Measurements from ENCODE around the gene TRIM66. TPM values are rescaled to one million over a fixed set of nuclear protein-coding genes. Genes with fewer than 3 reads are reported as not detected.

TRIM66 gene
- total RNA-seq, 5 donors from 2014 or later (not counting 1 experiment from before 2014, with no cell fraction given): 17.9 to 23.5 (median 23.4) TPM

DNA sequence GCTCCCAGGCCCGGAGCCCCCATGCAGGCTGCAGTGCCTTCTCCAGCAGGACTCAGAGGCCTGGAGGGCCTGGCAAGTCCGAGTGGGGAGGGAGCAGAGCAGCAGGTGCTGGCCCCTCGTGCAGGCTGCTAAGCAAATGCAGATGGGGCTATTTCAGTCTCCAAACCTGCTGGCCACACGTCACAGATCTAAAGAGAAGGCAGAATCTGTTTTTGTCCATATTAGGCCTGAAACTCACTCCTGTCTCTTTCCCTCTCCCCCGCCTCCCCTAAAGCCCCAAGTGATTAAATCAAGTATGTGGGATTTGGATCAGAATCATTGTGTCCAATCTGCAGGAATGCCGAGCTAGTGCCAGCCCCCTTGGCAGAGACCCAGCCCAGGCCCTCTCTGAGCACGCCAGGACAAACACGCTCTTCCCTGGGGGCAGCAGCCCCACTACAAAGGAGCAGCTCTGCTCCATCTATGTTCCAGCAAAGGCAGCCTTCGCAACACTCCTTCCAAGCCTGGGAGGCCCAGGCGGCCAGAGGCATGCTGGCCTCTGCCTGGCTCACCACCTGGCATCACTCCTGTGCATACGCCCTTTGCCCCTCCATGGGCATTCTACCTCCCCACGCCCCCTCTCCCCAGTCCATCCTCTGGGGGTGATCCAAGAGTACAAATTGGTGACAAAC lies 26.7 kb upstream of the TRIM66 start:
- WGBS (ENCODE audit: insufficient coverage): 69% methylated on average over 9 of the region's 12 CpGs
- Histone ChIP-seq H3K4me3 (ENCODE audit: control insufficient read depth in 1 of 2, extremely low read depth in 1 of 2, low read length in 1 of 2) (no peak overlapping the region), H3K4me1 (ENCODE audit: control insufficient read depth in 1 of 2, extremely low read depth in 1 of 2, insufficient read depth in 2 of 2, low read length in 2 of 2) (no peaks in the 10 kb centered on the region), H3K36me3 (ENCODE audit: control insufficient read depth in 2 of 2, extremely low read depth in 1 of 2, insufficient read depth in 1 of 2, low read length in 1 of 2) (no peaks in the 10 kb centered on the region), H3K9me3 (no peaks in the 10 kb centered on the region), H3K27ac (ENCODE audit: low read length) (no peak overlapping the region), H3K27me3 (replicated peaks in 1 of 2; ENCODE audit: control insufficient read depth in 2 of 2, extremely low read depth in 1 of 2, insufficient read depth in 2 of 2, low read length in 1 of 2) (peaks cover 0 to 35% of the 10 kb centered on the region in 2 experiments)
- Mint-ChIP-seq H3K27me3 (peaks cover 4 to 13% of the 10 kb centered on the region in 2 donors), H3K9me3 (no peaks in the 10 kb centered on the region), H3K27ac (no peak overlapping the region), H3K36me3 (no peaks in the 10 kb centered on the region), H3K4me1 (no peaks in the 10 kb centered on the region), H3K4me3 (no peak overlapping the region)
- DNase-seq (no peak), ATAC-seq (replicated peaks in 1 of 4) (no peak)
- POLR2A ChIA-PET: no interaction called here
- CTCF ChIA-PET: no interaction called here

DNA sequence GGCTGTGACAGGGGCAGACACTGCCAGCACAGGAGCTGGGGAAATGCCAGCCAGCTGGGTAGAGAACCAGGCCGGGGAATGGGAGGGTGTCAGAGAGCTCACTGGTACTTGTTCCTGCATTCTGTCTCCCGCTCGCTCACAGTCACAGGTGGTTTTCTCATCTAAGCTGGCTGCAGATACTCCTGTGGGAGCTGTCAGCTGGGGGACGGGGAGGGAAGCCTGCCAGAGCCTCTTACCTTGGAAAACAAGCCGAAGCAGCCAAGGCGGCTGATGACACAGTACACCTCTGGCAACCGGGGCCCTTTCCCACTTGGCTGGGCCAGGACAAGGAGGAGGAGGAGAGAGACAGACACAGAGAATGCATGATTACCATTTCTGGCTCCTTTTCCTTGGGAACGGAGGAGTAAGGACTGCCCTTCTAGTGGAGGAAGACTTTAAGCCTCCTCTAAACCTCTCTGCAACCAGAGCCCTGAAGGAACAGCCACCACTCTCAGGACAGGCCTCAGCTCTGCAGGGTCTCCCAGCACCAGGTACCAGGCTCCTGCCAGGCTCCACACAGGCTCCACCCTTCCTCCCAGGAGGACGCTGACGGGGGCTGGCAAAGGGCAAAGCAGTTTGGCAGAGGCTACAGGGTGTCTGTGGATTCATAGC lies 25.2 kb upstream of the TRIM66 start:
- Histone ChIP-seq H3K4me3 (ENCODE audit: control insufficient read depth in 1 of 2, extremely low read depth in 1 of 2, low read length in 1 of 2) (no peak overlapping the region), H3K27me3 (replicated peaks in 1 of 2; ENCODE audit: control insufficient read depth in 2 of 2, extremely low read depth in 1 of 2, insufficient read depth in 2 of 2, low read length in 1 of 2) (peaks cover 0 to 37% of the 10 kb centered on the region in 2 experiments), H3K4me1 (ENCODE audit: control insufficient read depth in 1 of 2, extremely low read depth in 1 of 2, insufficient read depth in 2 of 2, low read length in 2 of 2) (no peaks in the 10 kb centered on the region), H3K36me3 (ENCODE audit: control insufficient read depth in 2 of 2, extremely low read depth in 1 of 2, insufficient read depth in 1 of 2, low read length in 1 of 2) (no peaks in the 10 kb centered on the region), H3K27ac (ENCODE audit: low read length) (no peak overlapping the region), H3K9me3 (no peaks in the 10 kb centered on the region)
- POLR2A ChIA-PET: no interaction called here
- 76% methylated on average over 6 of the region's 10 CpGs for WGBS (ENCODE audit: insufficient coverage)
- no peak for ATAC-seq (replicated peaks in 1 of 4)
- Mint-ChIP-seq H3K27me3 (peaks cover 4 to 13% of the 10 kb centered on the region in 2 donors), H3K9me3 (no peaks in the 10 kb centered on the region), H3K4me3 (no peak overlapping the region), H3K4me1 (no peaks in the 10 kb centered on the region), H3K27ac (no peak overlapping the region), H3K36me3 (no peaks in the 10 kb centered on the region)
- no peak for DNase-seq
- CTCF ChIA-PET: no interaction called here

DNA sequence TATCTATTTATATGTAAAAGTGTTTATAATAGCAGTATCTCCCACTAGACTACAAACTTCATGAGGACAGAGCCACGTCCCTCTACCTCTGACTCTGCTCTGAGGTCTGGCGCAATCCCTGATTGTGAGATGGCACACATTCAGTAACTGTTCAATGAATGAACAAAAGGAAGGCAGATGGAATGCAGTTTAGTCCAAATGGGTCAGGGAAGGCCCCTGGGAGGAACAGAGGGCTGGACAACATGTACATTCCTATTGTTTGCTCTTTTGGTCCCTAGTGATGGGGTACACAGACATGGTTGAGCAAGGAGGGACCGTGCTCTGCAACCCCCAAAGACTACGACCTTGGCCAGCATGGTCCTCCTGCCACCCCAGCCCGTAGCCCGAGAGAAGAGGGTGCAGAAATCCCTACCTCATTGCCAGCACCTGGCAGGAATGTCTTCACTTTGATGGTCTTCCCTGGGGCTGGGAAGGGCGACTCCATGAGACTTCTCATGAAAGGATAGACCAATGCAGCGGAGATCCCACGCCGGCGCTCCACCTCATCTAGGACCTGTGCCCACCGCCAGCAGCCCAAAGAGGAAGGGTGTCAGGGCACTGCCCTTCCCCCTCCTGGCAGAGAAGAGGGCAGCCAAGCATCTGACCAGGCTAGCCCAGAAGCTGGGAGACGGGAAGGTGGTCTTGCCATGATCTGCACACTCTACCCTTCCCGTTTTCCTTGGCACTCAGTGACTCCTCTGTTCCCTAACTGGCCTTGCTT lies 24.4 kb upstream of the TRIM66 start:
- Histone ChIP-seq H3K36me3 (ENCODE audit: control insufficient read depth in 2 of 2, extremely low read depth in 1 of 2, insufficient read depth in 1 of 2, low read length in 1 of 2) (no peaks in the 10 kb centered on the region), H3K27me3 (replicated peaks in 1 of 2; ENCODE audit: control insufficient read depth in 2 of 2, extremely low read depth in 1 of 2, insufficient read depth in 2 of 2, low read length in 1 of 2) (peaks cover 0 to 32% of the 10 kb centered on the region in 2 experiments), H3K4me3 (ENCODE audit: control insufficient read depth in 1 of 2, extremely low read depth in 1 of 2, low read length in 1 of 2) (no peak overlapping the region), H3K4me1 (ENCODE audit: control insufficient read depth in 1 of 2, extremely low read depth in 1 of 2, insufficient read depth in 2 of 2, low read length in 2 of 2) (no peaks in the 10 kb centered on the region), H3K9me3 (no peaks in the 10 kb centered on the region), H3K27ac (ENCODE audit: low read length) (no peak overlapping the region)
- ATAC-seq (replicated peaks in 1 of 4): no peak
- POLR2A ChIA-PET: no interaction called here
- no peaks in the 10 kb centered on the region for H3K9me3 Mint-ChIP-seq
- H3K36me3 Mint-ChIP-seq: no peaks in the 10 kb centered on the region
- peaks cover 4 to 13% of the 10 kb centered on the region in 2 donors for H3K27me3 Mint-ChIP-seq
- CTCF ChIA-PET: no interaction called here
- WGBS (ENCODE audit: insufficient coverage): 84% methylated on average over 12 of the region's 14 CpGs
- no peak overlapping the region for H3K4me3 Mint-ChIP-seq
- H3K27ac Mint-ChIP-seq: no peak overlapping the region
- DNase-seq: no peak
- H3K4me1 Mint-ChIP-seq: no peaks in the 10 kb centered on the region

DNA sequence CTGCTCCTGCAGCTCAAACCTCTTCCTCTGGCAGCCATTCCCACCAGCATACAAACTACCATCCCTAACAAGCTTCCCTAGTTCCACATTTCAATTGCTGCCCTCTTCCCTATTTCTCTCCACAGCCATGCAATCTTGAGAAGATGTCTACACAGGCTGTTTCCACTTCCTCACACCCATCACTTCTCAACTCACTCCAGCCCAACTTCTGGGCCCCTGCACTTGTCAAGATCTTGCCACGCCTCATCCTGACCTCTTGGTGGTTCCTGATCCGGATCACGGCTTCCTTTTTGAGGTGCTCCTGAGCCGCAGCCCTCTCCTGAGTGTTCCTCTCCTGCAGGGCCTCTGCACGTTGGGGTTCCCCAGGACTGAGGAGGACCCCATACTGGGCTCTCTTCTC lies 22.7 kb upstream of the TRIM66 start:
- Mint-ChIP-seq H3K27me3 (peaks cover 4 to 13% of the 10 kb centered on the region in 2 donors), H3K4me1 (no peaks in the 10 kb centered on the region), H3K9me3 (no peaks in the 10 kb centered on the region), H3K36me3 (no peaks in the 10 kb centered on the region), H3K27ac (no peak overlapping the region), H3K4me3 (no peak overlapping the region)
- no peak for DNase-seq
- ChIA-PET POLR2A (no interaction called here), CTCF (no interaction called here)
- no peaks in the 10 kb centered on the region for H3K36me3 ChIP-seq (ENCODE audit: control insufficient read depth in 2 of 2, extremely low read depth in 1 of 2, insufficient read depth in 1 of 2, low read length in 1 of 2)
- ATAC-seq (replicated peaks in 1 of 4): no peak
- no peaks in the 10 kb centered on the region for H3K4me1 ChIP-seq (ENCODE audit: control insufficient read depth in 1 of 2, extremely low read depth in 1 of 2, insufficient read depth in 2 of 2, low read length in 2 of 2)
- no peaks in the 10 kb centered on the region for H3K9me3 ChIP-seq
- no peak overlapping the region for H3K27ac ChIP-seq (ENCODE audit: low read length)
- H3K27me3 ChIP-seq (replicated peaks in 1 of 2; ENCODE audit: control insufficient read depth in 2 of 2, extremely low read depth in 1 of 2, insufficient read depth in 2 of 2, low read length in 1 of 2): peaks cover 0 to 24% of the 10 kb centered on the region in 2 experiments
- WGBS (ENCODE audit: insufficient coverage): 47% methylated on average over 5 of the region's 5 CpGs
- H3K4me3 ChIP-seq (ENCODE audit: control insufficient read depth in 1 of 2, extremely low read depth in 1 of 2, low read length in 1 of 2): no peak overlapping the region

DNA sequence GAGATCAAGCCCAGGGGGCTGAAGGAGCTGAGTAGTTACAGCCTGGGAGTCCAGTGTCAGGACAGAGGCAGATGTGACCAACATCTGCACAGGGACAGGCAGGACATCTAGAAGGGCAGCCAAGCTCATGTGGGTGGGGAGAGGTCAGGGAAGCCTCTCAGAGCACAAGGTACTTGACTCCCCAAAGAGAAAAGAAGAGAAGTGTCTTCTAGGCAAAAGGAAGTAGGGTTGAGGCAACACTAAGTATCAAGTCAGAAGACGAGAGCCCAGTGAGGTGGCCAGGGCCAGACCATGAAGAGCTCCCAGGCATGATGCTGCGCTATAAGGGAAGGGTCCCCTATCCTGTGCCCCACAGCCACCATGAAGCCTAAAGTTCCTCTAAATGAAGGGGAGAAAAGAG lies 21.7 kb upstream of the TRIM66 start:
- no CpG with 5 or more reads among the region's 2 CpGs for WGBS (ENCODE audit: insufficient coverage)
- DNase-seq: no peak
- Histone ChIP-seq H3K27ac (ENCODE audit: low read length) (no peak overlapping the region), H3K4me3 (ENCODE audit: control insufficient read depth in 1 of 2, extremely low read depth in 1 of 2, low read length in 1 of 2) (no peak overlapping the region), H3K27me3 (replicated peaks in 1 of 2; ENCODE audit: control insufficient read depth in 2 of 2, extremely low read depth in 1 of 2, insufficient read depth in 2 of 2, low read length in 1 of 2) (peaks cover 0 to 20% of the 10 kb centered on the region in 2 experiments), H3K9me3 (no peaks in the 10 kb centered on the region), H3K4me1 (ENCODE audit: control insufficient read depth in 1 of 2, extremely low read depth in 1 of 2, insufficient read depth in 2 of 2, low read length in 2 of 2) (no peaks in the 10 kb centered on the region), H3K36me3 (ENCODE audit: control insufficient read depth in 2 of 2, extremely low read depth in 1 of 2, insufficient read depth in 1 of 2, low read length in 1 of 2) (no peaks in the 10 kb centered on the region)
- H3K27ac Mint-ChIP-seq: no peak overlapping the region
- no peaks in the 10 kb centered on the region for H3K9me3 Mint-ChIP-seq
- H3K4me1 Mint-ChIP-seq: no peaks in the 10 kb centered on the region
- no peaks in the 10 kb centered on the region for H3K36me3 Mint-ChIP-seq
- ChIA-PET CTCF (no interaction called here), POLR2A (no interaction called here)
- no peak overlapping the region for H3K4me3 Mint-ChIP-seq
- H3K27me3 Mint-ChIP-seq: peaks cover 4 to 8% of the 10 kb centered on the region in 2 donors
- no peak for ATAC-seq (replicated peaks in 1 of 4)

DNA sequence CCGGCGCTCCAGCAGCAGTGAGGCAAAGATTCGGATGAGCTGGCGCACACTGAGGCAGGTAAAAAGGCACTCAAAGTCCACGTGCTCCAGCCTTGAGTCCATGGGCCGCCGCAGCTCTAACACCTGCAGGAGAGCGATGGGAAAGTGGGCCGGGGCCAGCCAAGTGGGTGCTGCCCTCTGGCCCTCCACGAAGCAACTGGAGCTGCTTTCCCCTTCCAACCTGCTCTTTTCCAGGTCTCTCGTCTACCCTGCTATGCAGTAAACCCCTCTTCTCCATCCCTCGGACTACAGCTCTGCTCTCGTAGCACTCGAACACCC lies 20.1 kb upstream of the TRIM66 start:
- Histone ChIP-seq H3K27ac (ENCODE audit: low read length) (no peak overlapping the region), H3K4me1 (ENCODE audit: control insufficient read depth in 1 of 2, extremely low read depth in 1 of 2, insufficient read depth in 2 of 2, low read length in 2 of 2) (no peaks in the 10 kb centered on the region), H3K36me3 (ENCODE audit: control insufficient read depth in 2 of 2, extremely low read depth in 1 of 2, insufficient read depth in 1 of 2, low read length in 1 of 2) (no peaks in the 10 kb centered on the region), H3K4me3 (ENCODE audit: control insufficient read depth in 1 of 2, extremely low read depth in 1 of 2, low read length in 1 of 2) (no peak overlapping the region), H3K9me3 (no peaks in the 10 kb centered on the region), H3K27me3 (replicated peaks in 1 of 2; ENCODE audit: control insufficient read depth in 2 of 2, extremely low read depth in 1 of 2, insufficient read depth in 2 of 2, low read length in 1 of 2) (peaks cover 0 to 10% of the 10 kb centered on the region in 2 experiments)
- WGBS (ENCODE audit: insufficient coverage): 91% methylated on average over 11 of the region's 14 CpGs
- no peak overlapping the region for H3K4me3 Mint-ChIP-seq
- H3K4me1 Mint-ChIP-seq: no peaks in the 10 kb centered on the region
- no peak for ATAC-seq (replicated peaks in 1 of 4)
- H3K36me3 Mint-ChIP-seq: no peaks in the 10 kb centered on the region
- no peak for DNase-seq
- peaks cover 4 to 5% of the 10 kb centered on the region in 2 donors for H3K27me3 Mint-ChIP-seq
- H3K27ac Mint-ChIP-seq: no peak overlapping the region
- H3K9me3 Mint-ChIP-seq: no peaks in the 10 kb centered on the region
- CTCF ChIA-PET: no interaction called here
- POLR2A ChIA-PET: no interaction called here
